Esophagus muscularis mucosa (tissue), 4 donors: ENCODE measurements around the gene HSPBAP1.
A peak's percentile ranks its signal among the peaks of the same experiment; 100 is the strongest.

ENCODE experiments used
- CTCF ChIP-seq, 3 experiments: fragments of 200-600 bp in 2 of 3; fragments of 450-650 bp in 1 of 3; sonication (generic) in 2 of 3; IDR thresholded peaks; one replicate each; pipeline ENCODE4 v1.5.1; 2017 to 2019; ENCODE audit warnings: antibody characterized with exemption in 3 of 3, mild to moderate bottlenecking in 2 of 3, moderate library complexity in 1 of 3
- EP300 ChIP-seq: sonication (generic); formaldehyde crosslinking; IDR thresholded peaks from one replicate; pipeline ENCODE4 v1.6.1; 2017; ENCODE audit warnings: antibody characterized with exemption
- POLR2A ChIP-seq: fragments of 450-650 bp; IDR thresholded peaks from one replicate; pipeline ENCODE4 v1.6.1; 2017; ENCODE audit warnings: antibody characterized with exemption, moderate library complexity, mild to moderate bottlenecking, low read depth
- POLR2AphosphoS5 ChIP-seq, 2 donors: sonication (generic); formaldehyde crosslinking; IDR thresholded peaks; one replicate each; pipeline ENCODE4 v1.6.1; 2017; ENCODE audit warnings: antibody characterized with exemption in 2 of 2

DNA sequence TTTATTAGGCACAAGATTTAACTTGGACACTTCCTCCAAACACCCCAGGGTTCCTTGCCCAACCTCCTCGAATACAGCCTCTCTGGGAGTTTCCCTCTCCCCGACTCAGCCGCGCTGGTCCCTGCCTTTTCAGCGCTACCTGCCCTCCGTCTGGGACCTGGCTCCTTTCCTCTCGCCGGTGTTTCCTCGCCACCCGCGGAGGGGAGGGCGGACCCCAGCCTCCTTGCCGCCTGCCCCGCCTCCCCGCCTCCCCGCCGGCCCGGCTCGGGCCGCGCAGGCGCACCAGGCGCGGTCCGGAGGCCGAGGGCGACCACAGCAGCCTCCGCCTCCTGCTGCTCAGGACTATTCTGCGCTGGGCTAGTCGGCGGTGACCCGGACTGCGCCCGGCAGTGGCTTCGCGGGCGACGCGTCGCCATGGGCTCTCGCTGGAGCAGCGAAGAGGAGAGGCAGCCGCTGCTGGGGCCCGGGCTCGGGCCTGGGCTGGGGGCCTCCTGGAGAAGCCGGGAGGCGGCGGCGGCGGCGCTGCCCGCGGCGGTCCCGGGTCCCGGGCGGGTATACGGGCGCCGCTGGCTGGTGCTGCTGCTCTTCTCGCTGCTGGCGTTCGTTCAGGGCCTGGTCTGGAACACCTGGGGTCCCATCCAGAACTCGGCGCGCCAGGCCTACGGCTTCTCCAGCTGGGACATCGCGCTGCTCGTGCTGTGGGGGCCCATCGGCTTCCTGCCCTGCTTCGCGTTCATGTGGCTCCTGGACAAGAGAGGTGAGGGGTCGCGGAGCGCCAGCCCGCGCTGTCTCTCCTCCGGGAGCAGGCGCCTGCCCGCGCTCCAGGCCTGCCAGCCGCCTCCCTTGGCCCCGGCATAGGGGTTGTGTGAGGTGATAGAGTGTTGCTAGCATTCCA lies 1.4 kb upstream of the HSPBAP1 start, which contains the start of gene SLC49A4:
- TF ChIP-seq CTCF (IDR thresholded peaks at IDR 0.05) (no peak), POLR2AphosphoS5 (IDR thresholded peaks at IDR 0.05) (peak; percentile 76 to 86), EP300 (peak; percentile 33), POLR2A (peak; percentile 80)
